Mammary epithelial cell (primary cell): ENCODE results near the gene CRELD1.

Experiments used
- EZH2 ChIP-seq: IDR thresholded peaks from 2 replicates; pipeline ENCODE4 v1.6.1; 2012; ENCODE audit warnings: low read length, inconsistent platforms, borderline replicate concordance
- TF ChIP-seq, protein P1 (sequence below), 2 donors: IDR thresholded peaks in 1 of 2; conservative IDR thresholded peaks in 1 of 2; 2 replicates each; pipeline ENCODE4 v1.5.1; 2011 to 2012; ENCODE audit warnings: inconsistent platforms in 2 of 2, low read length in 2 of 2, mild to moderate bottlenecking in 2 of 2, control low read depth in 1 of 2, low read depth in 1 of 2; ENCODE audit not compliant: insufficient read depth in 1 of 2; ENCODE audit errors: extremely low read depth in 1 of 2

DNA sequence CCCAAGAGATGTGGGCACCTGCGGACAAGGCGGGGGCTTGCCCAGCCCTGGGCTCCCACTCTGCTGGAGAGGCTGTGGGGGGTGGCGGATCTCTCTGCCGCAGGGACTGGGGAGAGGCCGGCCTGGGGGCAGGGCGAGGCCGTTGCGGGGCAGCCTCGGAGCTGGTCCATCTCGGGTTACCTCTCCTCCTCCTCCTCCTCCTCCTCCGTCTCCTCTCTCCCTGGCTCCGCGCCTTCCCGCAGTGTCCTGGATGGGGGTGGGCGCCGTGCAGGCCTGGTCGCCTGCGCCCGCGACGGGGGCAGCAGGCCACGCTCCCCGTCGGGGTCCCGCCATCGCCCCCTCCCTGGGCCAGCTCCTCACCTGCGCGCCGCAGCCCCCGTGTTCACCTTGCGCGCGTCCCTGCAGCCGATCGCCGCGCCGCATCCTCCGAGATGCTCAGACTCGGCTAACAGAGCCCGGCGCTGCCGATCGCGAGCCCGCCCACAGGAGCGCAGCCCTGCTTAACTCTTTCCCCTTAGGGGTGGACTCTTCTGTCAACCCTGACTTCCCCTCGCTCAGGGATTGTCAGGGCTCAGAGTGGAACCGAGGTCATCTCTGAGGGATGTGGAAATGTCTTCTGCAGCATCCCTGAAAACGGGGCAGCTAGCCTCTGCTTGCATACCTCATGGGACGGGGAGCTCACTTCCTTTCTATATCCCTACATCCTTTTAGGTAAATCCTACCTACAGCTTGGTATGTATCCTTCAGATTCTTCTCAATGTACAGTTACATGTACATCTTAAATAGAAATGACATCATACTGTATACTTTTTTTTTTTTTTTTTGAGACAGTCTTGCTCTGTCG lies 18.6 kb downstream of the CRELD1 start, which contains the start of gene PRRT3:
- TF ChIP-seq, protein P1, sequence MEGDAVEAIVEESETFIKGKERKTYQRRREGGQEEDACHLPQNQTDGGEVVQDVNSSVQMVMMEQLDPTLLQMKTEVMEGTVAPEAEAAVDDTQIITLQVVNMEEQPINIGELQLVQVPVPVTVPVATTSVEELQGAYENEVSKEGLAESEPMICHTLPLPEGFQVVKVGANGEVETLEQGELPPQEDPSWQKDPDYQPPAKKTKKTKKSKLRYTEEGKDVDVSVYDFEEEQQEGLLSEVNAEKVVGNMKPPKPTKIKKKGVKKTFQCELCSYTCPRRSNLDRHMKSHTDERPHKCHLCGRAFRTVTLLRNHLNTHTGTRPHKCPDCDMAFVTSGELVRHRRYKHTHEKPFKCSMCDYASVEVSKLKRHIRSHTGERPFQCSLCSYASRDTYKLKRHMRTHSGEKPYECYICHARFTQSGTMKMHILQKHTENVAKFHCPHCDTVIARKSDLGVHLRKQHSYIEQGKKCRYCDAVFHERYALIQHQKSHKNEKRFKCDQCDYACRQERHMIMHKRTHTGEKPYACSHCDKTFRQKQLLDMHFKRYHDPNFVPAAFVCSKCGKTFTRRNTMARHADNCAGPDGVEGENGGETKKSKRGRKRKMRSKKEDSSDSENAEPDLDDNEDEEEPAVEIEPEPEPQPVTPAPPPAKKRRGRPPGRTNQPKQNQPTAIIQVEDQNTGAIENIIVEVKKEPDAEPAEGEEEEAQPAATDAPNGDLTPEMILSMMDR (conservative IDR thresholded peaks at IDR 0.05 in 1 of 2, IDR thresholded peaks at IDR 0.05 in 1 of 2; ENCODE audit: extremely low read depth in 1 of 2, insufficient read depth in 1 of 2, low read depth in 1 of 2, low read length in 2 of 2) = no peak
- no peak for TF ChIP-seq EZH2
